Lung (tissue), 12 donors: Measurements from ENCODE around the gene PRKD3. TPM values are rescaled to one million over a fixed set of nuclear protein-coding genes. Genes with fewer than 3 reads are reported as not detected.

Experiments
- ATAC-seq: fragments of 200-7000 bp; cut with Tn5 transposase; one replicate; pipeline ENCODE4 v1.9.1; 2020; ENCODE audit warnings: moderate number of reproducible peaks; ENCODE audit not compliant: insufficient read depth, low FRiP score
- DNase-seq, 3 donors: peaks; one replicate each; pipeline ENCODE4 v3.0.0-alpha.2; 2013 to 2017
- H3K27ac ChIP-seq, 2 donors: one replicate each; pipeline ENCODE4 v1.5.1; 2013; ENCODE audit warnings: mild to moderate bottlenecking in 2 of 2, moderate library complexity in 2 of 2, control low read depth in 1 of 2, inconsistent platforms in 1 of 2, low read depth in 1 of 2, low read length in 1 of 2
- H3K27me3 ChIP-seq, 3 donors: one replicate each; pipeline ENCODE4 v1.5.1; 2013; ENCODE audit warnings: low read length in 2 of 3; ENCODE audit not compliant: control insufficient read depth in 3 of 3, insufficient read depth in 3 of 3
- H3K36me3 ChIP-seq, 4 donors: one replicate each; pipeline ENCODE4 v1.5.1; 2013; ENCODE audit warnings: low read length in 4 of 4, mild to moderate bottlenecking in 1 of 4, moderate library complexity in 1 of 4; ENCODE audit not compliant: control insufficient read depth in 4 of 4, insufficient read depth in 4 of 4
- H3K4me1 ChIP-seq, 5 donors: one replicate each; pipeline ENCODE4 v1.5.1; 2013; ENCODE audit warnings: low read length in 5 of 5, mild to moderate bottlenecking in 2 of 5, moderate library complexity in 1 of 5; ENCODE audit not compliant: control insufficient read depth in 5 of 5, insufficient read depth in 5 of 5
- H3K4me3 ChIP-seq: one replicate; pipeline ENCODE4 v1.5.1; 2013; ENCODE audit warnings: mild to moderate bottlenecking, control low read depth, moderate library complexity
- H3K9ac ChIP-seq, 2 donors: one replicate each; pipeline ENCODE4 v1.5.1; 2013; ENCODE audit warnings: low read length in 2 of 2, control low read depth in 1 of 2; ENCODE audit not compliant: insufficient read depth in 1 of 2
- H3K9me3 ChIP-seq, 4 donors: one replicate each; pipeline ENCODE4 v1.5.1; 2013; ENCODE audit warnings: low read length in 3 of 4, mild to moderate bottlenecking in 1 of 4, moderate library complexity in 1 of 4; ENCODE audit not compliant: control insufficient read depth in 4 of 4, insufficient read depth in 3 of 4
- CTCF ChIP-seq: IDR thresholded peaks from 2 replicates; pipeline ENCODE4 v1.5.1; 2012; ENCODE audit warnings: mild to moderate bottlenecking; ENCODE audit errors: control extremely low read depth, extremely low read depth
- WGBS, 2 donors: extraction: QIAGEN DNeasy Blood & Tissue Kit; methylation state at CpG; one replicate each; pipeline ENCODE4 v1.1.7; 2013; 5-methylcytosine and 5-hydroxymethylcytosine counted together
- polyA plus RNA-seq, 2 donors: library from polyadenylated mRNA; stranded (reverse); fragments of 200-250 nt; gene quantifications; one replicate each; pipeline ENCODE4 v1.2.1, GENCODE V29; 2013
- total RNA-seq, 2 donors: library from RNA; depleted of rRNA in 1 of 2; stranded (reverse); fragments of >200 nt in 1 of 2; gene quantifications; one replicate each; pipeline ENCODE4 v1.2.1, GENCODE V29; 2014 to 2021
- donor health status: control.
- donor health status: control.
- donor health status: Bipolar disorder and iron deficiency.
- donor health status: healthy.
- donor health status: DM: yes; HTN: yes; CAD: no.

Gene PRKD3
- total and polyA plus RNA-seq, 4 donors, result 6.4 to 60.8 (median 22.5) TPM

DNA sequence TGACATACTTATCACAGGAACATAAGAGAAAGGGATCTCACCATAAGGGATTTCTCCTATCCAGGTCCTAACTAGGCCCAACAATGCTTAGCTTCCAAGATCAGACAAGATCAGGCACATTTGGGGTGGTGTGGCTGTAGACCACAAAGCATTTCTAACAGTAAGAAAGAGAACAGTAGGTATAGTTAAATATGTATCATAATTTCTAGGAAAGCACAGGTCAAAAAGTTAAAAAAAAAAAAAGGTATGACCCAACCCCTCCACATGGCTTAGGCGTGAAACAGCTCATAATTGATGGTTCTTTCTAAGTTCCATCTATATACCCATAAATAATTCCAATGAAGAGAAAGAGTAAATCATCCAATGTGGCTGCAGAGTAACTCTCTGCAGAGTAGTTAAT lies 6.9 kb downstream of the PRKD3 start:
- no peaks in the 10 kb centered on the region for H3K27me3 ChIP-seq
- 94 to 96% methylated on average over 1 of the region's 1 CpG for WGBS, 2 donors

DNA sequence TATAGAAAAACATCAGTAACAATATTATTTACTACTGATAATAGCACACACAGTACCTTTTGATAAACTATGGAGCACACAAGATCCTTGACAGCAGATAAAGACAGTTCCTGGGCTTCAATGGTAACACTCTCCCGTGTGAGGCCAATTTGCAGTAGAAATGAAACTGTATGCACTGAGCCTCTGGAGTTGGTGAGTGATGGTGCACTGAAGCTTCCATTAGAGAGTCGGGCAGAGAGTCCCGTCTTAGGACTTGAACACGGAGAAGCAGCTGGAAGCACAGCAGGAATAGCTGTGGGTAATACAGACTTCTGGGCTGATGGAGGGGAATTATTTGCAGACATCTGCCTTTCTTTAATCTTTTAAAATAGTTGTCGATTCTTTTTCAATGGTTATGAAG lies 8.5 kb downstream of the PRKD3 start:
- WGBS, 2 donors, result 94 to 96% methylated on average over 5 of the region's 5 CpGs
- Histone ChIP-seq H3K27ac (no peak overlapping the region), H3K27me3 (no peaks in the 10 kb centered on the region), H3K9me3 (no peaks in the 10 kb centered on the region), H3K9ac (no peak overlapping the region), H3K36me3 (peaks cover 0 to 7% (median 1%) of the 10 kb centered on the region in 4 donors), H3K4me1 (peaks cover 0 to 14% (median 8%) of the 10 kb centered on the region in 5 donors), H3K4me3 (no peak overlapping the region)
- DNase-seq, result no peak
- no peak for ATAC-seq
- TF ChIP-seq CTCF, result no peak

More for the DNA sequence above, 6.9 kb downstream of the PRKD3 start:
- H3K9ac ChIP-seq, result no peak overlapping the region
- no peak overlapping the region for H3K4me3 ChIP-seq
- H3K4me1 ChIP-seq, result peaks cover 0 to 23% (median 10%) of the 10 kb centered on the region in 5 donors
- peaks cover 0 to 7% (median 1%) of the 10 kb centered on the region in 4 donors for H3K36me3 ChIP-seq
- H3K27ac ChIP-seq, result no peak overlapping the region
- TF ChIP-seq CTCF, result no peak
- no peak for ATAC-seq
- no peaks in the 10 kb centered on the region for H3K9me3 ChIP-seq
- DNase-seq, result no peak

DNA sequence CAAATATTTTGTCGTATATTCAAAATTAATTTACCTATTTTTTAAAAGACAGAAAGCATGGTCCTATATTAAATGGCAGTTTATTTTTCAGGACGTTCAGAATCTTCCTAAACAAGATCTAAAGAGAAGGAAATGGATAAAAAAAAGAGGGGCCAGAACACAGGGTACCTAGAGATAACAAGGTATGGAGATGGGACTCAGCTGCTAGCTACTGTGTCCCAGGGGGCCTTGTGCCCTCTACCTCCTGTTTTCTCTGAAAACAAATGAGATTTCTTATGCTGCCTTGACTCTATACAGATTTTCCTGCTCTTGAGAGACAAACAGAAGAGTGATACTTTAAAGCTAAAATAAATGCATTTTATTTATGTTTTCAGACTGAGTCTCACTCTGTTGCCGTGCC lies 9.3 kb downstream of the PRKD3 start:
- ATAC-seq (no peak), DNase-seq (no peak)
- no peak for TF ChIP-seq CTCF
- no peaks in the 10 kb centered on the region for H3K9me3 ChIP-seq
- 86 to 87% methylated on average over 3 of the region's 3 CpGs for WGBS, 2 donors
- no peak overlapping the region for H3K27ac ChIP-seq
- H3K4me3 ChIP-seq, result no peak overlapping the region
- H3K9ac ChIP-seq, result no peak overlapping the region
- H3K27me3 ChIP-seq, result no peaks in the 10 kb centered on the region
- H3K4me1 ChIP-seq, result peaks cover 0 to 14% (median 8%) of the 10 kb centered on the region in 5 donors
- peaks cover 0 to 7% (median 1%) of the 10 kb centered on the region in 4 donors for H3K36me3 ChIP-seq

DNA sequence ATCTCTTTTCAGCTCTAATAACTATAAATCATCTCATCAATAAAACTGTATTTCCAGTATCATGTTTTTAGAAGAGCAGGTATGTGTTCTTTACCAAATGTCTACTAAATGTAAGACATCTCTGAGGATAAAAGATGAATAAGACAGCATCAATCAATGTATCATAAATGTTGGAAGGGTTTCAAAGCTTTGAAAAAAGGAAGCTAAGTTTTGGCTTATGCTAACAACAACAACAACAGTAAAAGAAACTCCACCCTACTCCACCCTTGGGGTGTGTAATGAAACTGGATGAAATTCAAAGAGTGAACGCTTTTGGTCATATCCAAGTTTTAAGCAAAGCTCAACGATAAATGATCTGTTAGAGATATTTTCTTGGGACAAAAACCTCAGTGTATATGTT lies 17.1 kb downstream of the PRKD3 start:
- Histone ChIP-seq H3K4me1 (peaks cover 0 to 9% (median 4%) of the 10 kb centered on the region in 5 donors), H3K27ac (no peak overlapping the region), H3K27me3 (no peaks in the 10 kb centered on the region), H3K36me3 (no peaks in the 10 kb centered on the region), H3K9ac (no peak overlapping the region), H3K9me3 (no peaks in the 10 kb centered on the region), H3K4me3 (no peak overlapping the region)
- 67 to 73% methylated on average over 2 of the region's 2 CpGs for WGBS, 2 donors
- ATAC-seq, result no peak
- peak in 1 of 3 donors; percentile 28 for DNase-seq
- no peak for TF ChIP-seq CTCF
